Fibroblast of skin of abdomen (primary cell): ENCODE results near the gene RERE.

ENCODE experiments used
- DNase-seq: peaks from one replicate; pipeline ENCODE4 v3.0.0-alpha.2; 2013

Gene RERE

GRCh38 chr1:8441426-8441825 lies 376.0 kb downstream of the RERE start:
- DNase-seq: no peak

- peak; percentile 76 for DNase-seq
Observed at GRCh38 chr1:8439015-8439702, 378.3 kb downstream of the RERE start.

- no peak for DNase-seq
Observed at GRCh38 chr1:8438489-8438888, 379.0 kb downstream of the RERE start.

GRCh38 chr1:8437347-8437746 lies 380.1 kb downstream of the RERE start:
- DNase-seq: no peak

GRCh38 chr1:8435569-8436071 lies 381.8 kb downstream of the RERE start:
- DNase-seq: no peak

GRCh38 chr1:8434101-8434500 lies 383.3 kb downstream of the RERE start:
- DNase-seq: no peak

- DNase-seq: no peak
Observed at GRCh38 chr1:8431784-8432183, 385.7 kb downstream of the RERE start.

- DNase-seq: no peak
Observed at GRCh38 chr1:8431019-8431418, 386.4 kb downstream of the RERE start.

- DNase-seq: no peak
Observed at GRCh38 chr1:8430476-8430875, 387.0 kb downstream of the RERE start.

- no peak for DNase-seq
Observed at GRCh38 chr1:8429549-8430110, 387.8 kb downstream of the RERE start.

GRCh38 chr1:8428441-8428840 lies 389.0 kb downstream of the RERE start:
- no peak for DNase-seq

- DNase-seq: no peak
Observed at GRCh38 chr1:8427986-8428385, 389.5 kb downstream of the RERE start.

GRCh38 chr1:8427493-8427892 lies 389.9 kb downstream of the RERE start:
- DNase-seq: no peak

GRCh38 chr1:8426996-8427395 lies 390.4 kb downstream of the RERE start:
- no peak for DNase-seq

- DNase-seq: no peak
Observed at GRCh38 chr1:8425781-8426161, 391.7 kb downstream of the RERE start.

GRCh38 chr1:8425150-8425780 lies 392.2 kb downstream of the RERE start:
- no peak for DNase-seq

- DNase-seq: no peak
Observed at GRCh38 chr1:8424539-8425116, 392.8 kb downstream of the RERE start.

GRCh38 chr1:8423692-8424538 lies 393.5 kb downstream of the RERE start:
- peak; percentile 78 for DNase-seq

GRCh38 chr1:8423269-8423691 lies 394.2 kb downstream of the RERE start:
- DNase-seq: no peak

- DNase-seq: no peak
Observed at GRCh38 chr1:8422510-8423268, 394.8 kb downstream of the RERE start.

- no peak for DNase-seq
Observed at GRCh38 chr1:8421721-8422120, 395.7 kb downstream of the RERE start.

- no peak for DNase-seq
Observed at GRCh38 chr1:8420318-8420717, 397.1 kb downstream of the RERE start.
